Natural killer cell (primary cell): ENCODE measurements around the gene FOXQ1. TPM values are rescaled to one million over a fixed set of nuclear protein-coding genes. Genes with fewer than 3 reads are reported as not detected.
"Not testable (repeated sequence)": the region's sequence is repeated elsewhere in the genome, so short reads cannot be mapped to it uniquely, and the experiment has no call there.

Experiments used
- ATAC-seq, 3 donors: fragments of 150-1000 bp in 2 of 3; fragments of 200-7000 bp in 1 of 3; cut with Tn5 transposase; 1 replicate in 1 of 3; 2 replicates in 2 of 3; pipeline ENCODE4 v1.10.0; 2021; ENCODE audit warnings: mild to moderate bottlenecking in 2 of 3, moderate library complexity in 2 of 3
- DNase-seq, 2 donors: peaks; one replicate each; pipeline versions ENCODE4 v3.0.0 to v3.0.0-alpha.2; 2013 to 2021; ENCODE audit warnings: mixed read lengths in 1 of 2
- H3K27ac ChIP-seq: one replicate; pipeline ENCODE4 v1.5.1; 2013; ENCODE audit warnings: mild to moderate bottlenecking, low read length
- H3K27me3 ChIP-seq: one replicate; pipeline ENCODE4 v1.6.1; 2013; ENCODE audit warnings: low read length; ENCODE audit not compliant: control insufficient read depth, insufficient read depth
- H3K36me3 ChIP-seq: one replicate; pipeline ENCODE4 v1.6.1; 2013; ENCODE audit warnings: low read length; ENCODE audit not compliant: control insufficient read depth, insufficient read depth
- H3K4me1 ChIP-seq: one replicate; pipeline ENCODE4 v1.6.1; 2013; ENCODE audit warnings: low read length; ENCODE audit not compliant: control insufficient read depth, insufficient read depth
- H3K4me3 ChIP-seq: one replicate; pipeline ENCODE4 v1.5.1; 2013; ENCODE audit warnings: low read length
- H3K9me3 ChIP-seq: one replicate; pipeline ENCODE4 v1.6.1; 2013; ENCODE audit warnings: low read length; ENCODE audit not compliant: control insufficient read depth, insufficient read depth
- H3K27ac Mint-ChIP-seq, 2 donors: one replicate each; pipeline ENCODE4 v1.8.0; 2022; ENCODE audit warnings: mild to moderate bottlenecking in 2 of 2, mixed read lengths in 2 of 2, moderate library complexity in 1 of 2
- H3K27me3 Mint-ChIP-seq, 2 donors: one replicate each; pipeline ENCODE4 v1.8.0; 2022; ENCODE audit warnings: low read depth in 2 of 2, mixed read lengths in 2 of 2
- H3K36me3 Mint-ChIP-seq: one replicate; pipeline ENCODE4 v1.8.0; 2022; ENCODE audit warnings: mixed read lengths
- H3K4me1 Mint-ChIP-seq, 2 donors: one replicate each; pipeline ENCODE4 v1.8.0; 2022; ENCODE audit warnings: mixed read lengths in 2 of 2
- H3K4me3 Mint-ChIP-seq: one replicate; pipeline ENCODE4 v1.8.0; 2022; ENCODE audit warnings: mild to moderate bottlenecking, moderate library complexity, mixed read lengths
- H3K9me3 Mint-ChIP-seq, 2 donors: one replicate each; pipeline ENCODE4 v1.8.0; 2022; ENCODE audit warnings: mixed read lengths in 2 of 2
- CTCF ChIP-seq: fragments of 200-600 bp; IDR thresholded peaks from one replicate; pipeline ENCODE4 v1.8.0; 2022; ENCODE audit warnings: antibody characterized with exemption
- WGBS: methylation state at CpG from one replicate; pipeline ENCODE4 v1.1.7; 2013; ENCODE audit warnings: missing lambda C conversion rate; ENCODE audit not compliant: insufficient coverage; 5-methylcytosine and 5-hydroxymethylcytosine counted together
- intact Hi-C: fragments of 100-400 bp; cut with micrococcal nuclease; formaldehyde crosslinking; loops from one replicate; pipeline ENCODE4 v1.14.2; 2022
- total RNA-seq, 4 donors: library from RNA; stranded (reverse); fragments of 120-200 nt in 1 of 4; gene quantifications; one replicate each; pipeline versions ENCODE4 v1.2.3 to v1.2.4, GENCODE V29; 2013 to 2022

The FOXQ1 gene
- total RNA-seq, 3 donors from 2014 or later (not counting 1 experiment from before 2014, with no cell fraction given): not detected

GRCh38 chr6:1348675-1349074 is 36.8 kb downstream of the FOXQ1 start:
- H3K27ac ChIP-seq: no peak overlapping the region
- DNase-seq: no peak
- intact Hi-C loops: no loop called here
- TF ChIP-seq CTCF: no peak
- H3K9me3 ChIP-seq: peaks cover 8% of the 10 kb centered on the region
- no peaks in the 10 kb centered on the region for H3K4me1 ChIP-seq
- peaks cover 10% of the 10 kb centered on the region for H3K27me3 ChIP-seq
- WGBS: 81% methylated on average over 1 of the region's 1 CpG
- no peak overlapping the region for H3K4me3 Mint-ChIP-seq
- H3K9me3 Mint-ChIP-seq: peaks cover 5 to 8% of the 10 kb centered on the region in 2 donors
- H3K36me3 Mint-ChIP-seq: peaks cover 28% of the 10 kb centered on the region
- no peak overlapping the region for H3K27ac Mint-ChIP-seq
- H3K4me3 ChIP-seq: no peak overlapping the region
- ATAC-seq: no peak
- no peaks in the 10 kb centered on the region for H3K36me3 ChIP-seq
- no peaks in the 10 kb centered on the region for H3K4me1 Mint-ChIP-seq
- H3K27me3 Mint-ChIP-seq: peaks cover 31 to 47% of the 10 kb centered on the region in 2 donors

GRCh38 chr6:1349655-1350054 is 37.8 kb downstream of the FOXQ1 start:
- Mint-ChIP-seq H3K27ac (no peak overlapping the region), H3K27me3 (peaks cover 36 to 47% of the 10 kb centered on the region in 2 donors), H3K36me3 (peaks cover 18% of the 10 kb centered on the region), H3K4me3 (no peak overlapping the region), H3K4me1 (no peaks in the 10 kb centered on the region), H3K9me3 (peaks cover 5 to 8% of the 10 kb centered on the region in 2 donors)
- Histone ChIP-seq H3K4me3 (no peak overlapping the region), H3K36me3 (no peaks in the 10 kb centered on the region), H3K27me3 (peaks cover 9% of the 10 kb centered on the region), H3K4me1 (no peaks in the 10 kb centered on the region), H3K9me3 (peaks cover 8% of the 10 kb centered on the region), H3K27ac (no peak overlapping the region)
- TF ChIP-seq CTCF: no peak
- DNase-seq: no peak
- WGBS: 23% methylated on average over 1 of the region's 1 CpG
- no peak for ATAC-seq
- intact Hi-C loops: no loop called here

- TF ChIP-seq CTCF: no peak
- ATAC-seq (no peak), DNase-seq (no peak)
- Histone ChIP-seq H3K4me3 (no peak overlapping the region), H3K9me3 (peaks cover 8% of the 10 kb centered on the region), H3K4me1 (no peaks in the 10 kb centered on the region), H3K36me3 (no peaks in the 10 kb centered on the region), H3K27ac (no peak overlapping the region), H3K27me3 (peaks cover 9% of the 10 kb centered on the region)
- peaks cover 34 to 47% of the 10 kb centered on the region in 2 donors for H3K27me3 Mint-ChIP-seq
- H3K36me3 Mint-ChIP-seq: peaks cover 13% of the 10 kb centered on the region
- peaks cover 3 to 6% of the 10 kb centered on the region in 2 donors for H3K9me3 Mint-ChIP-seq
- no peak overlapping the region for H3K4me3 Mint-ChIP-seq
- H3K4me1 Mint-ChIP-seq: no peaks in the 10 kb centered on the region
- WGBS: 83% methylated on average over 2 of the region's 2 CpGs
- intact Hi-C loops: no loop called here
- no peak overlapping the region for H3K27ac Mint-ChIP-seq
Measured at GRCh38 chr6:1351381-1352008, 39.6 kb downstream of the FOXQ1 start.

- not testable (repeated sequence) for H3K4me3 Mint-ChIP-seq
- peaks cover 31 to 48% of the 10 kb centered on the region in 2 donors for H3K27me3 Mint-ChIP-seq
Measured at GRCh38 chr6:1355068-1355467, 43.2 kb downstream of the FOXQ1 start.

GRCh38 chr6:1361717-1362116 is 49.8 kb downstream of the FOXQ1 start:
- intact Hi-C loops, H3K4me1 ChIP-seq, H3K27ac Mint-ChIP-seq, H3K9me3 ChIP-seq, ATAC-seq, H3K36me3 Mint-ChIP-seq, H3K27me3 ChIP-seq, H3K4me1 Mint-ChIP-seq, H3K27ac ChIP-seq, DNase-seq, H3K4me3 Mint-ChIP-seq, H3K9me3 Mint-ChIP-seq, H3K4me3 ChIP-seq, H3K36me3 ChIP-seq: not testable (repeated sequence)
- WGBS: 100% methylated on average over 2 of the region's 4 CpGs
- H3K27me3 Mint-ChIP-seq: peaks cover 30 to 50% of the 10 kb centered on the region in 2 donors

More at GRCh38 chr6:1355068-1355467, 43.2 kb downstream of the FOXQ1 start:
- H3K4me1 Mint-ChIP-seq, H3K4me1 ChIP-seq, H3K27me3 ChIP-seq, H3K4me3 ChIP-seq, ATAC-seq, H3K27ac Mint-ChIP-seq, H3K36me3 ChIP-seq, DNase-seq, intact Hi-C loops, H3K9me3 Mint-ChIP-seq, H3K9me3 ChIP-seq, H3K27ac ChIP-seq: not testable (repeated sequence)
- H3K36me3 Mint-ChIP-seq: peaks cover 13% of the 10 kb centered on the region
